Left ventricle myocardium inferior (tissue), 1 donor: ENCODE results near the gene CAMK1D. TPM values are rescaled to one million over a fixed set of nuclear protein-coding genes. Genes with fewer than 3 reads are reported as not detected.
A peak's percentile ranks its signal among the peaks of the same experiment; 100 is the strongest.

Source experiments
- DNase-seq: peaks from one replicate; pipeline ENCODE4 v3.0.0-alpha.2; 2020
- H3K27ac ChIP-seq: fragments of 200-600 bp; replicated peaks from 2 replicates; pipeline ENCODE4 v1.8.0; 2021
- H3K27me3 ChIP-seq: fragments of 200-600 bp; 2 replicates; pipeline ENCODE4 v1.8.0; 2021; ENCODE audit warnings: low read depth
- H3K36me3 ChIP-seq: fragments of 200-600 bp; 2 replicates; pipeline ENCODE4 v1.8.0; 2021
- H3K4me1 ChIP-seq: fragments of 200-600 bp; 2 replicates; pipeline ENCODE4 v1.8.0; 2021
- H3K4me3 ChIP-seq: fragments of 200-600 bp; 2 replicates; pipeline ENCODE4 v1.8.0; 2021; ENCODE audit warnings: mild to moderate bottlenecking, moderate library complexity
- H3K9me3 ChIP-seq: fragments of 200-600 bp; replicated peaks from 2 replicates; pipeline ENCODE4 v1.8.0; 2021
- CTCF ChIP-seq: fragments of 200-600 bp; IDR thresholded peaks from 2 replicates; pipeline ENCODE4 v1.8.0; 2021; ENCODE audit warnings: antibody characterized with exemption, mild to moderate bottlenecking, borderline replicate concordance
- intact Hi-C: fragments of 100-400 bp; cut with micrococcal nuclease; formaldehyde crosslinking; loops from one replicate; pipeline ENCODE4 v1.11.0; 2022
- total RNA-seq: library from RNA; stranded (reverse); fragmentation: NEBNext Ultra II Directional; extraction: Animal tissue kit (Norgen Biotek cat#: 25700); gene quantifications from one replicate; pipeline ENCODE4 v1.2.1, GENCODE V29; 2021
- donor health status: DM: no; HTN: yes; CAD: no; lungs with severe emphysema.

The CAMK1D gene
- total RNA-seq, 1 donor from 2014 or later, result 2.5 TPM

GRCh38 chr10:12697764-12698163 is 348.4 kb downstream of the CAMK1D start:
- Histone ChIP-seq H3K4me1 (peaks cover 13% of the 10 kb centered on the region), H3K27ac (peak overlapping the region; percentile 22), H3K27me3 (no peaks in the 10 kb centered on the region), H3K9me3 (no peaks in the 10 kb centered on the region), H3K4me3 (no peak overlapping the region), H3K36me3 (no peaks in the 10 kb centered on the region)
- DNase-seq, result peak; percentile 18
- TF ChIP-seq CTCF, result no peak
- intact Hi-C loops, result no loop called here

GRCh38 chr10:12699258-12699700 is 349.9 kb downstream of the CAMK1D start:
- H3K4me1 ChIP-seq, result peaks cover 13% of the 10 kb centered on the region
- no peak for DNase-seq
- H3K27ac ChIP-seq, result peak overlapping the region; percentile 57
- no peaks in the 10 kb centered on the region for H3K9me3 ChIP-seq
- no peaks in the 10 kb centered on the region for H3K36me3 ChIP-seq
- intact Hi-C loops, result no loop called here
- no peak overlapping the region for H3K4me3 ChIP-seq
- H3K27me3 ChIP-seq, result no peaks in the 10 kb centered on the region
- no peak for TF ChIP-seq CTCF

GRCh38 chr10:12699781-12700556 is 350.6 kb downstream of the CAMK1D start:
- Histone ChIP-seq H3K4me3 (no peak overlapping the region), H3K9me3 (no peaks in the 10 kb centered on the region), H3K4me1 (peaks cover 13% of the 10 kb centered on the region), H3K36me3 (no peaks in the 10 kb centered on the region), H3K27ac (peak overlapping the region; percentile 57), H3K27me3 (no peaks in the 10 kb centered on the region)
- intact Hi-C loops, result no loop called here
- no peak for DNase-seq
- TF ChIP-seq CTCF, result no peak

- no peak overlapping the region for H3K4me3 ChIP-seq
- no peak for DNase-seq
- no peaks in the 10 kb centered on the region for H3K27me3 ChIP-seq
- no peaks in the 10 kb centered on the region for H3K9me3 ChIP-seq
- intact Hi-C loops, result no loop called here
- H3K36me3 ChIP-seq, result no peaks in the 10 kb centered on the region
- H3K4me1 ChIP-seq, result peaks cover 13% of the 10 kb centered on the region
- H3K27ac ChIP-seq, result no peak overlapping the region
- TF ChIP-seq CTCF, result no peak
Measured at GRCh38 chr10:12700557-12700874, 351.2 kb downstream of the CAMK1D start.

- Histone ChIP-seq H3K36me3 (no peaks in the 10 kb centered on the region), H3K27ac (no peak overlapping the region), H3K4me1 (peaks cover 18% of the 10 kb centered on the region), H3K9me3 (no peaks in the 10 kb centered on the region), H3K4me3 (no peak overlapping the region), H3K27me3 (no peaks in the 10 kb centered on the region)
- intact Hi-C loops, result no loop called here
- no peak for DNase-seq
- TF ChIP-seq CTCF, result no peak
Measured at GRCh38 chr10:12701696-12702095, 352.3 kb downstream of the CAMK1D start.
